ENCODE data around the gene GPR31. TPM values are rescaled to one million over a fixed set of nuclear protein-coding genes. Genes with fewer than 3 reads are reported as not detected.

The GPR31 gene
- total RNA-seq, 1 donor from 2014 or later, result not detected

DNA sequence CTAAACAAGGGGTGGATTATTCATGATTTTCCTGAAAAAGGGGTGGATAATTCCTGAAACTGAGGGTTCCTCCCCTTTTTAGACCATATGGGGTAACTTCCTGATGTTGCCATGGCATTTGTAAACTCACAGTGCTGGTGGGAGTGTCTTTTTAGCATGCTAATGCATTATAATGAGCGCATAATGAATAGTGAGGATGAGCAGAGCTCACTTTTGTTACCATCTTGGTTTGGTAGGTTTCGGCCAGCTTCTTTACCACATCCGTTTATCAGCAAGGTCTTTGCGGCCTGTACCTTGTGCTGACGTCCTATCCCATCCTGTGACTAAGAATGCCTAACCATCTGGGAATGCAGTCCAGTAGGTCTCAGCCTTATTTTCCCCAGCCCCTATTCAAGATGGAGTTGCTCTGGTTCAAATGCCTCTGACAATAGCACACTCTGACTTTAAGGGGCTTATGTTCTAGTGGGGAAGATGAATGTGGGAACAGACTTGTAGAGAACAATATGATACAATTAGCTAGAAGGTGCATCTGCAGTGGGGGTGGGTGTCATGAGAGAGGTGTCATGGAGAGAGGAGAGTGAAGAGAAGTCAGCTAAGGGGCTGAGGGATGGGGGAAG is 4.2 kb upstream of the GPR31 start:
- Histone ChIP-seq H3K9me3 (ENCODE audit: insufficient read depth, low read depth, low read length) (no peaks in the 10 kb centered on the region), H3K27ac (ENCODE audit: low read depth, low read length) (no peak overlapping the region), H3K4me1 (ENCODE audit: insufficient read depth, low read length) (no peaks in the 10 kb centered on the region), H3K4me3 (ENCODE audit: insufficient read depth, low read depth, low read length) (no peak overlapping the region), H3K4me2 (ENCODE audit: low read length) (no peak overlapping the region), H4K20me1 (ENCODE audit: insufficient read depth, low read length) (no peaks in the 10 kb centered on the region), H3K27me3 (ENCODE audit: insufficient read depth, low read length) (no peaks in the 10 kb centered on the region), H3K79me2 (ENCODE audit: insufficient read depth, low read length) (no peaks in the 10 kb centered on the region), H2AFZ (ENCODE audit: low read depth, low read length) (no peak overlapping the region), H3K36me3 (ENCODE audit: insufficient read depth, low read length) (no peaks in the 10 kb centered on the region), H3K9ac (ENCODE audit: low read length) (no peak overlapping the region)
- Mint-ChIP-seq H3K36me3 (ENCODE audit: low read depth, unreplicated experiment) (no peaks in the 10 kb centered on the region), H3K4me1 (ENCODE audit: low read depth, unreplicated experiment) (no peaks in the 10 kb centered on the region), H3K27ac (ENCODE audit: unreplicated experiment) (no peak overlapping the region), H3K9me3 (ENCODE audit: unreplicated experiment) (peaks cover 8% of the 10 kb centered on the region), H3K4me3 (ENCODE audit: unreplicated experiment) (no peak overlapping the region), H3K27me3 (ENCODE audit: low read depth, unreplicated experiment) (peaks cover 21% of the 10 kb centered on the region)
- FAIRE-seq (no peak), DNase-seq (ENCODE audit: low read depth) (no peak)
- TF ChIP-seq, protein P1, sequence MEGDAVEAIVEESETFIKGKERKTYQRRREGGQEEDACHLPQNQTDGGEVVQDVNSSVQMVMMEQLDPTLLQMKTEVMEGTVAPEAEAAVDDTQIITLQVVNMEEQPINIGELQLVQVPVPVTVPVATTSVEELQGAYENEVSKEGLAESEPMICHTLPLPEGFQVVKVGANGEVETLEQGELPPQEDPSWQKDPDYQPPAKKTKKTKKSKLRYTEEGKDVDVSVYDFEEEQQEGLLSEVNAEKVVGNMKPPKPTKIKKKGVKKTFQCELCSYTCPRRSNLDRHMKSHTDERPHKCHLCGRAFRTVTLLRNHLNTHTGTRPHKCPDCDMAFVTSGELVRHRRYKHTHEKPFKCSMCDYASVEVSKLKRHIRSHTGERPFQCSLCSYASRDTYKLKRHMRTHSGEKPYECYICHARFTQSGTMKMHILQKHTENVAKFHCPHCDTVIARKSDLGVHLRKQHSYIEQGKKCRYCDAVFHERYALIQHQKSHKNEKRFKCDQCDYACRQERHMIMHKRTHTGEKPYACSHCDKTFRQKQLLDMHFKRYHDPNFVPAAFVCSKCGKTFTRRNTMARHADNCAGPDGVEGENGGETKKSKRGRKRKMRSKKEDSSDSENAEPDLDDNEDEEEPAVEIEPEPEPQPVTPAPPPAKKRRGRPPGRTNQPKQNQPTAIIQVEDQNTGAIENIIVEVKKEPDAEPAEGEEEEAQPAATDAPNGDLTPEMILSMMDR (IDR thresholded peaks at IDR 0.05; ENCODE audit: insufficient read depth, low read depth, low read length), result no peak
- no peak for TF ChIP-seq EZH2 (IDR thresholded peaks at IDR 0.05; ENCODE audit: insufficient read depth, low read length)

DNA sequence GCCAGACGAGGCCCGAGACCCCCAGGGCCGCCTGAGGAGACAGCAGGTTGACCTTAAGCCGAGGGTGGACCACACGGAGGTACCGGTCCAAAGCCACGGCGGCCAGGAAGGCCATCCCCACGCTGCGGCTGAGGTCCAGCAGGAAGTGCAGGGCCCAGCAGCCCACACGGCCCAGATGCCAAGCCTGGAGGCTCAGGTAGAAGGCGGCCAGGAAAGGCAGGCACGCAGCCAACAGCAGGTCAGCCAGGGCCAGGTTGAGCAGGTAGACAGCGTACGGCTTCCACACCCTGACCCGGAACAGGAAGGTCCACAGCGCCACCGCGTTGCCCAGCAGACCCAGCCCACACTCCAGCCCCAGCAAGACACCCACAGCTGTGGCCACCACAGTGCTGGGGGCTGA is 366 bp downstream of the GPR31 start:
- Histone ChIP-seq H4K20me1 (ENCODE audit: insufficient read depth, low read length) (no peaks in the 10 kb centered on the region), H3K9me3 (ENCODE audit: insufficient read depth, low read depth, low read length) (no peaks in the 10 kb centered on the region), H3K27me3 (ENCODE audit: insufficient read depth, low read length) (no peaks in the 10 kb centered on the region), H2AFZ (ENCODE audit: low read depth, low read length) (no peak overlapping the region), H3K27ac (ENCODE audit: low read depth, low read length) (no peak overlapping the region), H3K4me1 (ENCODE audit: insufficient read depth, low read length) (no peaks in the 10 kb centered on the region), H3K79me2 (ENCODE audit: insufficient read depth, low read length) (no peaks in the 10 kb centered on the region), H3K36me3 (ENCODE audit: insufficient read depth, low read length) (no peaks in the 10 kb centered on the region), H3K4me2 (ENCODE audit: low read length) (no peak overlapping the region), H3K4me3 (ENCODE audit: insufficient read depth, low read depth, low read length) (no peak overlapping the region), H3K9ac (ENCODE audit: low read length) (no peak overlapping the region)
- no peak overlapping the region for H3K4me3 Mint-ChIP-seq (ENCODE audit: unreplicated experiment)
- TF ChIP-seq, protein P1 (IDR thresholded peaks at IDR 0.05; ENCODE audit: insufficient read depth, low read depth, low read length), result no peak
- TF ChIP-seq EZH2 (IDR thresholded peaks at IDR 0.05; ENCODE audit: insufficient read depth, low read length), result no peak
- peaks cover 3% of the 10 kb centered on the region for H3K27me3 Mint-ChIP-seq (ENCODE audit: low read depth, unreplicated experiment)
- no peak for DNase-seq (ENCODE audit: low read depth)
- peaks cover 15% of the 10 kb centered on the region for H3K4me1 Mint-ChIP-seq (ENCODE audit: low read depth, unreplicated experiment)
- no peak overlapping the region for H3K27ac Mint-ChIP-seq (ENCODE audit: unreplicated experiment)
- FAIRE-seq, result no peak
- H3K9me3 Mint-ChIP-seq (ENCODE audit: unreplicated experiment), result peaks cover 6% of the 10 kb centered on the region
- H3K36me3 Mint-ChIP-seq (ENCODE audit: low read depth, unreplicated experiment), result no peaks in the 10 kb centered on the region

DNA sequence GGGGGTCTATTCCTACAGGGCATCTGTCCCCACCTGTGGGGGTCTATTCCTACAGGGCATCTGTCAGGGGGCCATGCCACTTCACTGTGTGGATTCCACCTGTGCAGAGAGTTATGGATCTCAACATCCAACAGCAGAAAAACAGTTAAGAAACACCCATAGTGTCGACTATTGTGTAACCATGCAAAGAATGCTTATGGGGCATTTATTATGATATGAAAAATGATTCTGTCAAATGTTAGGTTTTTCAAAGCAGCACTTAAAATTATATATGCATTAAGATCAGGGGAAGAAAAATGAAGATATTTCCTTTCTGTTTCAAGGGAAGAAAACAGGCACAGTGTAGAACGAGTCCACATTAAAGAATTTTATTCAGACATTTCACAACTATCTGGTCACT is 2.9 kb downstream of the GPR31 start:
- H3K4me1 Mint-ChIP-seq (ENCODE audit: low read depth, unreplicated experiment), result peaks cover 20% of the 10 kb centered on the region
- no peak for DNase-seq (ENCODE audit: low read depth)
- H3K9me3 ChIP-seq (ENCODE audit: insufficient read depth, low read depth, low read length), result no peaks in the 10 kb centered on the region
- H3K4me1 ChIP-seq (ENCODE audit: insufficient read depth, low read length), result no peaks in the 10 kb centered on the region
- H3K9ac ChIP-seq (ENCODE audit: low read length), result no peak overlapping the region
- H3K36me3 Mint-ChIP-seq (ENCODE audit: low read depth, unreplicated experiment), result no peaks in the 10 kb centered on the region
- H3K79me2 ChIP-seq (ENCODE audit: insufficient read depth, low read length), result no peaks in the 10 kb centered on the region
- H3K27me3 ChIP-seq (ENCODE audit: insufficient read depth, low read length), result no peaks in the 10 kb centered on the region
- peaks cover 10% of the 10 kb centered on the region for H3K9me3 Mint-ChIP-seq (ENCODE audit: unreplicated experiment)
- no peaks in the 10 kb centered on the region for H4K20me1 ChIP-seq (ENCODE audit: insufficient read depth, low read length)
- H2AFZ ChIP-seq (ENCODE audit: low read depth, low read length), result no peak overlapping the region
- no peak for FAIRE-seq
- H3K4me3 Mint-ChIP-seq (ENCODE audit: unreplicated experiment), result no peak overlapping the region
- H3K27me3 Mint-ChIP-seq (ENCODE audit: low read depth, unreplicated experiment), result no peaks in the 10 kb centered on the region
- no peak overlapping the region for H3K27ac ChIP-seq (ENCODE audit: low read depth, low read length)
- no peak overlapping the region for H3K4me3 ChIP-seq (ENCODE audit: insufficient read depth, low read depth, low read length)
- no peak overlapping the region for H3K27ac Mint-ChIP-seq (ENCODE audit: unreplicated experiment)
- H3K4me2 ChIP-seq (ENCODE audit: low read length), result no peak overlapping the region
- H3K36me3 ChIP-seq (ENCODE audit: insufficient read depth, low read length), result no peaks in the 10 kb centered on the region
- no peak for TF ChIP-seq EZH2 (IDR thresholded peaks at IDR 0.05; ENCODE audit: insufficient read depth, low read length)
- TF ChIP-seq, protein P1 (IDR thresholded peaks at IDR 0.05; ENCODE audit: insufficient read depth, low read depth, low read length), result no peak

Measured in astrocyte (in vitro differentiated cells and primary cell).